ENCODE data around the gene HINFP.

DNA sequence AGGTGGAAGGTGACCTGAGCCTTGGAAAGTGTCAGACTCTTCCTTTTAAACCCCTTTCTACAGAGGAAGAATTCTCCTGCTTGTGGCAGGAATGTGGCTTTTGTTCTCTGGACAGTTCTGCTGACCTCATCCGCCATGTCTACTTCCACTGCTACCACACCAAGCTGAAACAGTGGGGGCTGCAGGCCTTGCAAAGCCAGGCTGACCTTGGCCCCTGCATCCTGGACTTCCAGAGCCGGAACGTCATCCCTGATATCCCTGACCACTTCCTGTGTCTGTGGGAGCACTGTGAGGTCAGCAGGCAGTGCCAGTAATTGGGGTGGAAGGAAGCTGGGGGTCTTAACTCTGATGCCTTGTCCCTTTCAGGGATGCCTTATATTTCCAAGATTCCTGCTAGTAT, 9.3 kb downstream of the HINFP start:
- TF ChIP-seq, protein P1, sequence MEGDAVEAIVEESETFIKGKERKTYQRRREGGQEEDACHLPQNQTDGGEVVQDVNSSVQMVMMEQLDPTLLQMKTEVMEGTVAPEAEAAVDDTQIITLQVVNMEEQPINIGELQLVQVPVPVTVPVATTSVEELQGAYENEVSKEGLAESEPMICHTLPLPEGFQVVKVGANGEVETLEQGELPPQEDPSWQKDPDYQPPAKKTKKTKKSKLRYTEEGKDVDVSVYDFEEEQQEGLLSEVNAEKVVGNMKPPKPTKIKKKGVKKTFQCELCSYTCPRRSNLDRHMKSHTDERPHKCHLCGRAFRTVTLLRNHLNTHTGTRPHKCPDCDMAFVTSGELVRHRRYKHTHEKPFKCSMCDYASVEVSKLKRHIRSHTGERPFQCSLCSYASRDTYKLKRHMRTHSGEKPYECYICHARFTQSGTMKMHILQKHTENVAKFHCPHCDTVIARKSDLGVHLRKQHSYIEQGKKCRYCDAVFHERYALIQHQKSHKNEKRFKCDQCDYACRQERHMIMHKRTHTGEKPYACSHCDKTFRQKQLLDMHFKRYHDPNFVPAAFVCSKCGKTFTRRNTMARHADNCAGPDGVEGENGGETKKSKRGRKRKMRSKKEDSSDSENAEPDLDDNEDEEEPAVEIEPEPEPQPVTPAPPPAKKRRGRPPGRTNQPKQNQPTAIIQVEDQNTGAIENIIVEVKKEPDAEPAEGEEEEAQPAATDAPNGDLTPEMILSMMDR (IDR thresholded peaks at IDR 0.05 in 2 of 3, conservative IDR thresholded peaks at IDR 0.05 in 1 of 3; ENCODE audit: borderline replicate concordance in 1 of 3, insufficient read depth in 1 of 3, low read depth in 2 of 3, low read length in 2 of 3), result no peak
- TF ChIP-seq POLR2A (IDR thresholded peaks at IDR 0.05; ENCODE audit: borderline replicate concordance, extremely low read depth, insufficient read depth, insufficient read length), result no peak
- no peak for TF ChIP-seq YY1 (IDR thresholded peaks at IDR 0.05; ENCODE audit: extremely low read depth, insufficient replicate concordance, low read depth, low read length)
- TF ChIP-seq EZH2phosphoT487 (IDR thresholded peaks at IDR 0.05; ENCODE audit: borderline replicate concordance), result no peak
- no peak for TF ChIP-seq EZH2 (IDR thresholded peaks at IDR 0.05)

All from HCT116 (cell line).